T-helper 1 cell treated with Interleukin-12 subunit alpha and Interleukin-12 subunit beta and Interleukin-4 antibody, amounts not matched to agents 30 μg/mL and 1 μg/mL, for 36 hours (primary cell): ENCODE data around the gene MAGED2.
"Not testable (repeated sequence)": the region's sequence is repeated elsewhere in the genome, so short reads cannot be mapped to it uniquely, and the experiment has no call there.

Source experiments
- H3K27ac Mint-ChIP-seq: one replicate; pipeline ENCODE4 v1.8.0; 2021; ENCODE audit warnings: mild to moderate bottlenecking, mixed read lengths
- H3K27me3 Mint-ChIP-seq: one replicate; pipeline ENCODE4 v1.8.0; 2021; ENCODE audit warnings: low read depth, mixed read lengths
- H3K36me3 Mint-ChIP-seq: one replicate; pipeline ENCODE4 v1.8.0; 2021; ENCODE audit warnings: low read depth, mixed read lengths
- H3K4me1 Mint-ChIP-seq: one replicate; pipeline ENCODE4 v1.8.0; 2021; ENCODE audit warnings: low read depth, mixed read lengths
- H3K4me3 Mint-ChIP-seq: one replicate; pipeline ENCODE4 v1.8.0; 2021; ENCODE audit warnings: mild to moderate bottlenecking, moderate library complexity, mixed read lengths
- H3K9me3 Mint-ChIP-seq: one replicate; pipeline ENCODE4 v1.8.0; 2021; ENCODE audit warnings: mixed read lengths

MAGED2 gene

DNA sequence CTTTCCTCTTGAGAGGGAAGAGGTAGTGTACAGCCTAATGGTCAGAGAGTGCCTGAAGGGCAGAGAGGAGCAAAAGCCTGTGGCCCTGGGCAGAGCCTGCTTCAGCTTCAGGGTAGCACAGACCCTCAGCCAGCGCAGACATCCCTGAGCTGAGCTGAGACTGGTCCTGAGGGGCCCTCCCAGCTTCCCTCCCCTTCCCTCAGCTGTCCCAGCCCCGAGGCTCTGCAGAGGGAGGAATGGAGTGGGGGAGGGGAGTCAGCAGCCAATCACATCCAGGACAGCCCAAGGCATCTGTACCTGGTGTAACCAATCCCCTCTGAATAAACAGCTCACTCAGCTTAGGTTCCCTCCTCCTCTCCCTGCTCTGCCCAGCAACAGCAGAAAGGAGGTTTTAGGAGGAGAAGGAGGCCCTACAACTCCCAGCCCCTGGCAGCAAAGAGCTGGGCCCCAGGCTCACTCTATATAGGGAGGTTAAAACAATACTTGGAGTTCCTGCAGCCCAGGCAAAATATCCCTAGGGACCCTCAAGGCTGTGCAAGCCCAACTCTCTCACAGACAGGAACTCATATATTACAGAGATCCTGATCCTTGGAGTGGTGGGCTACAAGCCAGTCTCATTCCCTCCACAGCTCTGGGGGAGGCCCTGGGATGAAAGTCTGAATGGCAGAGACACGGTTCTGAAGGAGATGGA lies 33.8 kb downstream of the MAGED2 start:
- H3K27me3 Mint-ChIP-seq, H3K4me1 Mint-ChIP-seq, H3K36me3 Mint-ChIP-seq, H3K27ac Mint-ChIP-seq, H3K4me3 Mint-ChIP-seq, H3K9me3 Mint-ChIP-seq: not testable (repeated sequence)

DNA sequence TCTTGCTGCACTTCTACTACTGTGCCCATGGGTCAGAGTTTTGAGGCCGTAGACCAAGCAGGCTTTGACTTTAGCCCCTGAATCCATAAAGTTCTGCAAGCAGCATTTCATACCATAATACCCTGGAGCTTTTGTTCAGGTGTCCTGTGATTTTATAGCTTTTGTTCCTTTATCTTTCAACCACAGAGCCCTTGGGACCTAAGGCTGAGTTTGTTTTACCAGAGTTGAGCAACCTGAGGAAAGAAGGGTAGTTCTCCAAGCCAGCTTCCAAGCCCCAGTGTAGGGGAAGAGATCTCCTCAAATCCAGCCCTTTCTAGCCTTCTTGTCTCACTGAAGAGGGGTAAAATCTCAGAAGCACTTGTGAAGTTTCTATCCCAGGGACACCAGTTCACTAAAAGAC lies 35.1 kb downstream of the MAGED2 start:
- Mint-ChIP-seq H3K4me3 (no peak overlapping the region), H3K36me3 (no peaks in the 10 kb centered on the region), H3K27me3 (no peaks in the 10 kb centered on the region), H3K4me1 (peaks cover 2% of the 10 kb centered on the region), H3K27ac (no peak overlapping the region), H3K9me3 (no peaks in the 10 kb centered on the region)

DNA sequence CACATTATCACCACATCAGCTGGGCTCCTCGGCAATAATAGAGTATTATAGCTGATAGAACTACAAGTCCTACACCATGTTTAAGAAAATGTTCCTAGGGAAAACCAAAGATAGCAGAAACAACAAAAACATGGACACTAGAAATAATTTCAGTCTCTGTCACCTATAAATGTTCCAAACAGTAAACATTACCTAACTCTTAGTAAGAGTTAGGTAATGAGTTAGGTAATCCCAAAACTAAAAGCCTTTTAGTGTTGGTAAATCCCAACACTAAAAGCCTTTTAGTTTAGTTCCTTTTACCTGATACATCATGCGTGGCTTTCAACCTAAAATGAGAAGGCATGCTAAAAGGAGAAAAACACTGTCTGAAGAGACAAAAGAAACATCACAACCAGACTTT lies 35.5 kb downstream of the MAGED2 start:
- H3K4me3 Mint-ChIP-seq = no peak overlapping the region
- no peaks in the 10 kb centered on the region for H3K9me3 Mint-ChIP-seq
- H3K4me1 Mint-ChIP-seq = peaks cover 2% of the 10 kb centered on the region
- no peaks in the 10 kb centered on the region for H3K27me3 Mint-ChIP-seq
- H3K36me3 Mint-ChIP-seq = no peaks in the 10 kb centered on the region
- H3K27ac Mint-ChIP-seq = no peak overlapping the region

GRCh38 chrX:54847700-54848099 lies 40.2 kb downstream of the MAGED2 start:
- H3K27me3 Mint-ChIP-seq, H3K4me1 Mint-ChIP-seq, H3K4me3 Mint-ChIP-seq: not testable (repeated sequence)

GRCh38 chrX:54865208-54865607 lies 57.7 kb downstream of the MAGED2 start:
- H3K9me3 Mint-ChIP-seq = peaks cover 9% of the 10 kb centered on the region
- H3K27ac Mint-ChIP-seq = no peak overlapping the region
- no peaks in the 10 kb centered on the region for H3K27me3 Mint-ChIP-seq
- no peak overlapping the region for H3K4me3 Mint-ChIP-seq
- H3K36me3 Mint-ChIP-seq = no peaks in the 10 kb centered on the region
- no peaks in the 10 kb centered on the region for H3K4me1 Mint-ChIP-seq

More at GRCh38 chrX:54847700-54848099, 40.2 kb downstream of the MAGED2 start:
- H3K36me3 Mint-ChIP-seq, H3K27ac Mint-ChIP-seq, H3K9me3 Mint-ChIP-seq: not testable (repeated sequence)
